Right lobe of liver (tissue), 6 donors: ENCODE data around the gene PPP3R1. TPM values are rescaled to one million over a fixed set of nuclear protein-coding genes. Genes with fewer than 3 reads are reported as not detected.

Experiments used
- ATAC-seq, 4 donors: fragments of 200-7000 bp; cut with Tn5 transposase; one replicate each; pipeline ENCODE4 v1.9.1; 2020; ENCODE audit warnings: mild to moderate bottlenecking in 4 of 4, moderate library complexity in 4 of 4
- DNase-seq, 3 donors: peaks; one replicate each; pipeline ENCODE4 v3.0.0-alpha.2; 2020
- H3K27ac ChIP-seq, 3 donors: fragments of 200-600 bp; one replicate each; pipeline ENCODE4 v1.8.0; 2022
- H3K27me3 ChIP-seq, 2 donors: fragments of 200-600 bp; one replicate each; pipeline ENCODE4 v1.8.0; 2022
- H3K36me3 ChIP-seq, 4 donors: fragments of 200-600 bp; sonication (generic) in 1 of 4; one replicate each; pipeline versions ENCODE4 v1.5.1 to v1.8.0; 2017 to 2022; ENCODE audit warnings: control low read depth in 1 of 4
- H3K4me1 ChIP-seq, 4 donors: fragments of 200-600 bp; sonication (generic) in 1 of 4; one replicate each; pipeline versions ENCODE4 v1.5.1 to v1.8.0; 2017 to 2022; ENCODE audit warnings: control low read depth in 1 of 4
- H3K4me3 ChIP-seq, 3 donors: fragments of 200-600 bp; one replicate each; pipeline ENCODE4 v1.8.0; 2022
- H3K9me3 ChIP-seq, 4 donors: fragments of 200-600 bp; sonication (generic) in 1 of 4; one replicate each; pipeline versions ENCODE4 v1.5.1 to v1.8.0; 2017 to 2022; ENCODE audit warnings: control low read depth in 1 of 4
- CTCF ChIP-seq, 4 donors: fragments of 200-600 bp in 3 of 4; fragments of 450-650 bp in 1 of 4; IDR thresholded peaks; one replicate each; pipeline versions ENCODE4 v1.5.1 to v1.8.0; 2016 to 2022; ENCODE audit warnings: antibody characterized with exemption in 4 of 4, mild to moderate bottlenecking in 2 of 4
- POLR2A ChIP-seq: fragments of 450-650 bp; IDR thresholded peaks from one replicate; pipeline ENCODE4 v1.6.1; 2017; ENCODE audit warnings: antibody characterized with exemption, mild to moderate bottlenecking
- WGBS: methylation state at CpG from one replicate; pipeline ENCODE4 v1.1.6; 2018; ENCODE audit warnings: low coverage, low lambda C conversion rate; ENCODE audit not compliant: insufficient coverage; ENCODE audit errors: missing lambda C conversion rate; 5-methylcytosine and 5-hydroxymethylcytosine counted together
- intact Hi-C, 2 donors: fragments of 100-400 bp; cut with DNase I; formaldehyde crosslinking; loops; one replicate each; pipeline versions ENCODE4 v1.11.2 to v1.14.1; 2022
- total RNA-seq, 6 experiments: library from RNA; depleted of rRNA in 2 of 6; stranded (reverse); fragments of >200 nt in 2 of 6; fragmentation: NEBNext Ultra II Directional in 3 of 6; extraction: Animal tissue kit (Norgen Biotek cat#: 25700) in 3 of 6; gene quantifications; one replicate each; pipeline versions ENCODE4 v1.1.0 to v1.2.4, GENCODE V29; 2016 to 2023
- donor health status: DM: no; HTN: yes; CAD: no.
- donor health status: DM: no; HTN: no; CAD: no.
- donor health status: DM: no; HTN: no; CAD: no.
- donor health status: DM: no; HTN: yes; CAD: no.
- donor health status: DM: no; HTN: yes; CAD: no.

Gene PPP3R1
- total RNA-seq, 6 experiments from 2014 or later: 21.0 to 37.9 (median 27.2) TPM

- no peak overlapping the region for H3K27ac ChIP-seq
- DNase-seq (no peak), ATAC-seq (no peak)
- H3K4me3 ChIP-seq: no peak overlapping the region
- no peaks in the 10 kb centered on the region for H3K4me1 ChIP-seq
- H3K9me3 ChIP-seq: no peaks in the 10 kb centered on the region
- WGBS: 66% methylated on average over 7 of the region's 7 CpGs
- peaks cover 0 to 5% (median 0%) of the 10 kb centered on the region in 4 donors for H3K36me3 ChIP-seq
- TF ChIP-seq CTCF (IDR thresholded peaks at IDR 0.05) (no peak), POLR2A (no peak)
- H3K27me3 ChIP-seq: no peaks in the 10 kb centered on the region
- intact Hi-C loops: no loop called here
Observed at GRCh38 chr2:68135448-68136320, 116.6 kb downstream of the PPP3R1 start.

DNA sequence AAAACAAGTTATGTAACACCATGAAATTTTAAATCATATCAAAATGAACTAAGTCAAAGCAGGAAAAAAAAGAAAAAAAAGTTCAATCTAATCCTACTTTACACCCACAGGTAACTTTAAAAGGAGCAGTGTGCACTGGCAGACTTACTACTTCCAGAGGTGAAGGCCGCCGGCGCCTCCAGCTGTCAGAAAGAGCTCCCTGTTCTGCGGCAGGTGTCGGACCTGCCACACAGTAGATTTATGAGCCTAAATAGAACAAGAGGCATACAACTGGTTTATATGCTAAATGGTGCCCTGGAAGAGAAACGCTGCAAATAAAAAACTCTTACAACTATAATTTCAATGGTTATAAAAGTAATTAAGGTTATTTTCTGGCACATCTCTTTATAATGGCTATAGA lies 117.8 kb downstream of the PPP3R1 start:
- WGBS: 91% methylated on average over 4 of the region's 6 CpGs
- TF ChIP-seq POLR2A (no peak), CTCF (IDR thresholded peaks at IDR 0.05) (no peak)
- Histone ChIP-seq H3K4me3 (no peak overlapping the region), H3K4me1 (no peaks in the 10 kb centered on the region), H3K9me3 (no peaks in the 10 kb centered on the region), H3K27me3 (no peaks in the 10 kb centered on the region), H3K36me3 (peaks cover 0 to 5% (median 0%) of the 10 kb centered on the region in 4 donors), H3K27ac (no peak overlapping the region)
- intact Hi-C loops: no loop called here
- DNase-seq (no peak), ATAC-seq (no peak)

DNA sequence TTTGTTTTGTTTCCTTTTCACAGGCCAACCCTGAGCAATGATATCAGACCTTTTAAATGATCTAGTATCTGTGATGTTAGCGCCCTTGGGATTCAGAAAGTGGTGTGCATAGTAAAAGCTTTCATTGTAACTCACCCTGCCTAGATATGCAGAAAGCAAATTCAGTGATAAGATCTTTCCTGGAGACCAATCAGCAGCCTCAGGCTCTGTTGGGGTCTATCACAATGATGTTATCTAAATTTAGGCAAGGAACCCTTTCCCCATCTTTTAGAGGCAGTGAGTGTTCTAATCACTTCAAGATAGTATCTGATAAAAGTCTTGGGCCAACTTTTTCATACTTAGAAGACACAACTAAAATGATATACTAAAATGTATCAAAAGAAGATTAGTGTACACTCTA lies 118.2 kb downstream of the PPP3R1 start:
- DNase-seq (no peak), ATAC-seq (no peak)
- TF ChIP-seq CTCF (IDR thresholded peaks at IDR 0.05) (no peak), POLR2A (no peak)

More for the DNA sequence above, 118.2 kb downstream of the PPP3R1 start:
- no peak overlapping the region for H3K4me3 ChIP-seq
- H3K27ac ChIP-seq: no peak overlapping the region
- intact Hi-C loops: no loop called here
- H3K27me3 ChIP-seq: no peaks in the 10 kb centered on the region
- WGBS: 100% methylated on average over 1 of the region's 1 CpG
- H3K4me1 ChIP-seq: no peaks in the 10 kb centered on the region
- peaks cover 0 to 5% (median 0%) of the 10 kb centered on the region in 4 donors for H3K36me3 ChIP-seq
- no peaks in the 10 kb centered on the region for H3K9me3 ChIP-seq

Other genes starting within 250 kb of the PPP3R1 start
- gene C1D, start 189.5 kb downstream of the PPP3R1 start, total RNA-seq: 10 to 100 TPM in 5 of 6 experiments, 1 to 10 TPM in 1; 7.1 to 42.8 (median 15.0) TPM
- gene PNO1, start 94.6 kb downstream of the PPP3R1 start, total RNA-seq: 10 to 100 TPM in 1 of 6 experiments, 1 to 10 TPM in 5; 4.7 to 12.7 (median 7.8) TPM
- 1 to 10 TPM; 1.9 to 4.1 (median 2.6) TPM for gene CNRIP1, start 67.4 kb upstream of the PPP3R1 start, total RNA-seq
- 10 to 100 TPM in 1 of 6 experiments, 1 to 10 TPM in 4, under 1 TPM in 1; 0.98 to 14.8 (median 2.4) TPM for gene PLEK, start 112.8 kb upstream of the PPP3R1 start, total RNA-seq
- 1 to 10 TPM in 4 of 6 experiments, under 1 TPM in 2; 0.82 to 1.5 (median 1.2) TPM for gene FBXO48, start 214.8 kb upstream of the PPP3R1 start, total RNA-seq
- gene APLF, start 215.1 kb upstream of the PPP3R1 start, total RNA-seq: 1 to 10 TPM; 1.3 to 2.3 (median 1.9) TPM